Transverse colon (tissue), 4 donors: ENCODE measurements around the gene MTHFD1L.

Source experiments
- EP300 ChIP-seq: sonication (generic); formaldehyde crosslinking; IDR thresholded peaks from one replicate; pipeline ENCODE4 v1.6.1; 2017; ENCODE audit warnings: antibody characterized with exemption, low read depth
- POLR2A ChIP-seq: fragments of 450-650 bp; IDR thresholded peaks from one replicate; pipeline ENCODE4 v1.6.1; 2016; ENCODE audit warnings: antibody characterized with exemption, mild to moderate bottlenecking, moderate library complexity
- POLR2AphosphoS5 ChIP-seq, 3 donors: sonication (generic); formaldehyde crosslinking; IDR thresholded peaks; one replicate each; pipeline ENCODE4 v1.6.1; 2016; ENCODE audit warnings: antibody characterized with exemption in 3 of 3
- TF ChIP-seq, protein P1 (sequence below), 5 experiments: fragments of 200-600 bp in 3 of 5; fragments of 450-650 bp in 2 of 5; sonication (generic) in 3 of 5; IDR thresholded peaks; 1 replicate in 2 of 5; 2 replicates in 3 of 5; pipeline ENCODE4 v1.5.1; 2016 to 2017; ENCODE audit warnings: antibody characterized with exemption in 5 of 5, inconsistent platforms in 3 of 5, mild to moderate bottlenecking in 2 of 5, moderate library complexity in 1 of 5

DNA sequence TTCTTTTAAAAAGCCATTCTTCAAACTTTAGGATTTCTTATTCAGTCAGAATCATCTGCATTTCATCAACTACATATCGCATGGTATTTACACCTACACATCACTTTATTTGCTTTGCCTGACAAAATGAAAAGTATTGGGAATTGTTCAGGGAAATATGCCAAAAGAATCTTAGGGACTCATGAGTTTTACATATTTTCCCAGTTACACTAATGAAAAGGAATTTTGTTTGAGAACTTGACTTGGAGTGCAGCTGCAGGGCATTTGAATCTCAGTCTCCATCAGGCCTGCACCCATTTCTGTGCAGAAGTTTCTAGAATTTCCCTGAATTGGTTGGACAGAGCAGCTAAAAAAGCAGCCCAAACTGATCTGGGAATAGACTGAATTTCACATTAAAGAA is 65.3 kb downstream of the MTHFD1L start:
- TF ChIP-seq, protein P1, sequence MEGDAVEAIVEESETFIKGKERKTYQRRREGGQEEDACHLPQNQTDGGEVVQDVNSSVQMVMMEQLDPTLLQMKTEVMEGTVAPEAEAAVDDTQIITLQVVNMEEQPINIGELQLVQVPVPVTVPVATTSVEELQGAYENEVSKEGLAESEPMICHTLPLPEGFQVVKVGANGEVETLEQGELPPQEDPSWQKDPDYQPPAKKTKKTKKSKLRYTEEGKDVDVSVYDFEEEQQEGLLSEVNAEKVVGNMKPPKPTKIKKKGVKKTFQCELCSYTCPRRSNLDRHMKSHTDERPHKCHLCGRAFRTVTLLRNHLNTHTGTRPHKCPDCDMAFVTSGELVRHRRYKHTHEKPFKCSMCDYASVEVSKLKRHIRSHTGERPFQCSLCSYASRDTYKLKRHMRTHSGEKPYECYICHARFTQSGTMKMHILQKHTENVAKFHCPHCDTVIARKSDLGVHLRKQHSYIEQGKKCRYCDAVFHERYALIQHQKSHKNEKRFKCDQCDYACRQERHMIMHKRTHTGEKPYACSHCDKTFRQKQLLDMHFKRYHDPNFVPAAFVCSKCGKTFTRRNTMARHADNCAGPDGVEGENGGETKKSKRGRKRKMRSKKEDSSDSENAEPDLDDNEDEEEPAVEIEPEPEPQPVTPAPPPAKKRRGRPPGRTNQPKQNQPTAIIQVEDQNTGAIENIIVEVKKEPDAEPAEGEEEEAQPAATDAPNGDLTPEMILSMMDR (IDR thresholded peaks at IDR 0.05), result no peak
- no peak for TF ChIP-seq POLR2A
- TF ChIP-seq POLR2AphosphoS5 (IDR thresholded peaks at IDR 0.05), result no peak
- no peak for TF ChIP-seq EP300
